DND-41 (cell line): ENCODE results near the gene TOP3A.

Experiments used
- ATAC-seq: fragments of 200-7000 bp; cut with Tn5 transposase; 3 replicates; pipeline ENCODE4 v1.9.1; 2021; ENCODE audit warnings: low read depth; ENCODE audit not compliant: insufficient read depth
- DNase-seq: peaks from one replicate; pipeline ENCODE4 v3.0.0-alpha.2; 2020
- H2AFZ ChIP-seq: 2 replicates; pipeline ENCODE4 v1.6.0; 2012; ENCODE audit warnings: low read depth, low read length
- H3K27ac ChIP-seq: 2 replicates; pipeline ENCODE4 v1.5.1; 2012; ENCODE audit warnings: low read length, inconsistent platforms
- H3K27me3 ChIP-seq: fragments of 200-600 bp; sonication (generic); 2 replicates; pipeline ENCODE4 v1.6.0; 2012; ENCODE audit warnings: low read length, mild to moderate bottlenecking, inconsistent platforms; ENCODE audit not compliant: insufficient read depth, poor library complexity
- H3K36me3 ChIP-seq: 2 replicates; pipeline ENCODE4 v1.5.1; 2012; ENCODE audit warnings: low read length, inconsistent platforms; ENCODE audit not compliant: insufficient read depth
- H3K4me1 ChIP-seq: 2 replicates; pipeline ENCODE4 v1.5.1; 2012; ENCODE audit warnings: mild to moderate bottlenecking, low read length; ENCODE audit not compliant: insufficient read depth
- H3K4me2 ChIP-seq: 2 replicates; pipeline ENCODE4 v1.6.0; 2012; ENCODE audit warnings: mild to moderate bottlenecking, moderate library complexity, low read length, inconsistent platforms; ENCODE audit not compliant: insufficient read depth
- H3K4me3 ChIP-seq, 2 experiments: fragments of 200-600 bp in 1 of 2; shearing (Covaris generic) in 1 of 2; 2 replicates each; pipeline ENCODE4 v1.5.1; 2012 to 2016; ENCODE audit warnings: inconsistent platforms in 2 of 2, low read length in 2 of 2, mild to moderate bottlenecking in 2 of 2, low read depth in 1 of 2, moderate library complexity in 1 of 2
- H3K79me2 ChIP-seq: 2 replicates; pipeline ENCODE4 v1.6.0; 2012; ENCODE audit warnings: low read length, inconsistent platforms; ENCODE audit not compliant: insufficient read depth
- H3K9ac ChIP-seq: 2 replicates; pipeline ENCODE4 v1.6.0; 2012; ENCODE audit warnings: low read depth, mild to moderate bottlenecking, inconsistent platforms, low read length, moderate library complexity
- H3K9me3 ChIP-seq: 2 replicates; pipeline ENCODE4 v1.5.1; 2012; ENCODE audit warnings: low read length, moderate library complexity, mild to moderate bottlenecking, inconsistent platforms; ENCODE audit not compliant: insufficient read depth, severe bottlenecking
- H4K20me1 ChIP-seq: 2 replicates; pipeline ENCODE4 v1.6.0; 2012; ENCODE audit warnings: low read length; ENCODE audit not compliant: insufficient read depth
- EZH2 ChIP-seq: IDR thresholded peaks from 3 replicates; pipeline ENCODE4 v1.6.1; 2012; ENCODE audit warnings: borderline replicate concordance, low read depth, mild to moderate bottlenecking, moderate library complexity, low read length, inconsistent platforms; ENCODE audit not compliant: severe bottlenecking
- TF ChIP-seq, protein P1 (sequence below): IDR thresholded peaks from 2 replicates; pipeline ENCODE4 v1.5.1; 2012; ENCODE audit warnings: borderline replicate concordance, low read length, moderate library complexity, mild to moderate bottlenecking; ENCODE audit not compliant: poor library complexity, severe bottlenecking; ENCODE audit errors: extremely low read depth

The TOP3A gene

DNA sequence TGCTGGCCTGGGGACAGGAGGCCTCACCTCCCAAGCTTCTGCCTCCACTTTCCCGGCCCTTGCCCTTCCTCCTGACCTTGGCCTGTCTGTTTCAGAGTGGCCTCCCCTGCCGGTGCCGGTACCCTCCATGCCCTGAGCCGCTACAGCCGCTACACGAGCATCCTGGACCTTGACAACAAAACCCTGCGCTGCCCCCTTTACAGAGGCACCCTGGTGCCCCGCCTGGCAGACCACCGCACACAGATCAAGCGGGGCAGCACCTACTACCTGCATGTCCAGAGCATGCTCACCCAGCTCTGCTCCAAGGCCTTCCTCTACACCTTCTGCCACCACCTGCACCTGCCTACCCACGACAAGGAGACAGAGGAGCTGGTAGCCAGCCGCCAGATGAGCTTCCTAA, 7.7 kb upstream of the TOP3A start:
- Histone ChIP-seq H3K27me3 (no peaks in the 10 kb centered on the region), H3K36me3 (peaks cover 80% of the 10 kb centered on the region), H3K9ac (no peak overlapping the region), H3K79me2 (peaks cover 31% of the 10 kb centered on the region), H3K9me3 (no peaks in the 10 kb centered on the region), H3K4me2 (no peak overlapping the region), H2AFZ (no peak overlapping the region), H3K4me1 (peaks cover 31% of the 10 kb centered on the region), H3K27ac (no peak overlapping the region), H3K4me3 (no peak overlapping the region), H4K20me1 (peaks cover 66% of the 10 kb centered on the region)
- no peak for TF ChIP-seq EZH2
- TF ChIP-seq, protein P1, sequence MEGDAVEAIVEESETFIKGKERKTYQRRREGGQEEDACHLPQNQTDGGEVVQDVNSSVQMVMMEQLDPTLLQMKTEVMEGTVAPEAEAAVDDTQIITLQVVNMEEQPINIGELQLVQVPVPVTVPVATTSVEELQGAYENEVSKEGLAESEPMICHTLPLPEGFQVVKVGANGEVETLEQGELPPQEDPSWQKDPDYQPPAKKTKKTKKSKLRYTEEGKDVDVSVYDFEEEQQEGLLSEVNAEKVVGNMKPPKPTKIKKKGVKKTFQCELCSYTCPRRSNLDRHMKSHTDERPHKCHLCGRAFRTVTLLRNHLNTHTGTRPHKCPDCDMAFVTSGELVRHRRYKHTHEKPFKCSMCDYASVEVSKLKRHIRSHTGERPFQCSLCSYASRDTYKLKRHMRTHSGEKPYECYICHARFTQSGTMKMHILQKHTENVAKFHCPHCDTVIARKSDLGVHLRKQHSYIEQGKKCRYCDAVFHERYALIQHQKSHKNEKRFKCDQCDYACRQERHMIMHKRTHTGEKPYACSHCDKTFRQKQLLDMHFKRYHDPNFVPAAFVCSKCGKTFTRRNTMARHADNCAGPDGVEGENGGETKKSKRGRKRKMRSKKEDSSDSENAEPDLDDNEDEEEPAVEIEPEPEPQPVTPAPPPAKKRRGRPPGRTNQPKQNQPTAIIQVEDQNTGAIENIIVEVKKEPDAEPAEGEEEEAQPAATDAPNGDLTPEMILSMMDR, result no peak
- DNase-seq, result no peak
- ATAC-seq, result no peak

DNA sequence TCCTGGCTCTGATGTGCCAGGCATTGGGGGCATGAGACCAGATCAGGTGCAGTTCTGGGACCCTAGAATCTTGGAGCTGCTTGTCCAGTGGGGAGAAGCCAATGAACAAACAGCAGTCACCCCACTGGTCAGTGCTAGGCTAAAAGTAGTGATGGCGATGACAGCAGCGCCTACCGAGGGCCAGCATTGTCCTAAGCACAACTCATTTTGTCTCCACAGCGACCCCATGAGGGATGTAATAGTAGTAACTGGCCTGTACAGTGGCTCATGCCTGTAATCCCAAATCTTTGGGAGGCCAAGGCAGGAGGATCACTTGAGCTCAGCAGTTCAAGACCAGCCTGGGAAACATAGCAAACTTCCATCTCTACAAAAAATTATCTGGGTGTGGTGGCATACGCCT, 6.5 kb upstream of the TOP3A start:
- H3K27me3 ChIP-seq, result no peaks in the 10 kb centered on the region
- peaks cover 77% of the 10 kb centered on the region for H4K20me1 ChIP-seq
- H3K9ac ChIP-seq, result no peak overlapping the region
- no peaks in the 10 kb centered on the region for H3K9me3 ChIP-seq
- no peak overlapping the region for H3K4me3 ChIP-seq
- peaks cover 43% of the 10 kb centered on the region for H3K79me2 ChIP-seq
- ATAC-seq (no peak), DNase-seq (no peak)
- TF ChIP-seq EZH2, result no peak
- TF ChIP-seq, protein P1, result peak; percentile 12
- H3K27ac ChIP-seq, result no peak overlapping the region
- H2AFZ ChIP-seq, result no peak overlapping the region
- peaks cover 43% of the 10 kb centered on the region for H3K4me1 ChIP-seq
- no peak overlapping the region for H3K4me2 ChIP-seq
- H3K36me3 ChIP-seq, result peaks cover 80% of the 10 kb centered on the region

DNA sequence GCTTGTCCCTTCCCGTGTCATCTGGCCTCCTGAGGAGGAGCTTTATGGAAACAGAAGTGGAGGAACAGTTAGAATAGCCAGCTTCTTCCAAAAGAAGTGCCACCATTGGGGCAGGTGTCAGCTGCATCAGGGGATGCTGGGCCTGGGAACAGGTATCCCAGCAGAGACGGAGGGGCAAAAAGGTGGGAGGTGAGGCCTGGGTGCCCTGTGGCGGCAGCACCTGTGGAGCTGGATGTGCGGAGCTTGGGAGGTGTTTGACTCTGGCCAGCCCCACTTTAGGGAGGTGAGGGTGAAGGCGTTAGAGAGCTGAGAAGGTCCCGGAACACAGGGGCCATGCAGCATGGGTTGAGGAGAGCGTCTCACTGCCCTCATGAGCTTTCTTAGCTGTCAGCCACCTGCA, 5.5 kb upstream of the TOP3A start:
- Histone ChIP-seq H3K27ac (no peak overlapping the region), H4K20me1 (peaks cover 77% of the 10 kb centered on the region), H3K9me3 (no peaks in the 10 kb centered on the region), H2AFZ (no peak overlapping the region), H3K4me2 (peak overlapping the region; percentile 11; the same call in 1 of the 2 replicates), H3K9ac (no peak overlapping the region), H3K4me3 (no peak overlapping the region), H3K27me3 (no peaks in the 10 kb centered on the region), H3K4me1 (peaks cover 51% of the 10 kb centered on the region), H3K79me2 (peaks cover 53% of the 10 kb centered on the region), H3K36me3 (peaks cover 79% of the 10 kb centered on the region)
- no peak for TF ChIP-seq EZH2
- TF ChIP-seq, protein P1, result no peak
- DNase-seq (no peak), ATAC-seq (no peak)
